Common myeloid progenitor, CD34-positive (primary cell): ENCODE measurements around the gene STIM1.

Experiments
- CTCF ChIA-PET: fragments of 350-600 bp; sonication (Branson Sonifier 250); formaldehyde crosslinking; loops from one replicate; lab custom pipeline; 2021; ENCODE audit warnings: antibody characterized with exemption; lab: Charles Lee
- POLR2A ChIA-PET: fragments of 350-600 bp; sonication (Branson Sonifier 250); formaldehyde crosslinking; loops from one replicate; lab custom pipeline; 2021; ENCODE audit warnings: antibody characterized with exemption; lab: Charles Lee
- DNase-seq, 3 donors: peaks; one replicate each; pipeline versions ENCODE4 v3.0.0 to v3.0.0-alpha.2; 2013
- H3K27ac ChIP-seq, 2 experiments: 1 replicate in 1 of 2; 2 replicates in 1 of 2; pipeline ENCODE4 v1.7.0; 2013; ENCODE audit warnings: inconsistent platforms in 2 of 2, low read length in 2 of 2, mild to moderate bottlenecking in 2 of 2, low read depth in 1 of 2, moderate library complexity in 1 of 2; ENCODE audit not compliant: severe bottlenecking in 2 of 2, insufficient read depth in 1 of 2, poor library complexity in 1 of 2
- H3K27me3 ChIP-seq, 5 experiments: replicated peaks in 2 of 5; 1 replicate in 3 of 5; 2 replicates in 2 of 5; pipeline versions ENCODE4 v1.6.1 to v1.7.0; 2013; ENCODE audit warnings: low read length in 4 of 5, mild to moderate bottlenecking in 2 of 5, moderate library complexity in 2 of 5, inconsistent platforms in 1 of 5; ENCODE audit not compliant: insufficient read depth in 5 of 5, control insufficient read depth in 4 of 5
- H3K36me3 ChIP-seq, 4 experiments: 1 replicate in 2 of 4; 2 replicates in 2 of 4; pipeline versions ENCODE4 v1.6.1 to v1.7.0; 2013; ENCODE audit warnings: low read length in 3 of 4, control low read depth in 1 of 4, mild to moderate bottlenecking in 1 of 4; ENCODE audit not compliant: control insufficient read depth in 4 of 4, insufficient read depth in 4 of 4
- H3K4me1 ChIP-seq, 4 experiments: 1 replicate in 3 of 4; 2 replicates in 1 of 4; pipeline versions ENCODE4 v1.6.1 to v1.7.1; 2013; ENCODE audit warnings: low read length in 3 of 4, mild to moderate bottlenecking in 3 of 4, control low read depth in 1 of 4, inconsistent platforms in 1 of 4, moderate library complexity in 1 of 4; ENCODE audit not compliant: control insufficient read depth in 4 of 4, insufficient read depth in 4 of 4; ENCODE audit errors: control extremely low read depth in 1 of 4
- H3K4me3 ChIP-seq, 7 experiments: 1 replicate in 4 of 7; 2 replicates in 3 of 7; pipeline versions ENCODE4 v1.5.1 to v1.7.0; 2013; ENCODE audit warnings: mild to moderate bottlenecking in 7 of 7, low read length in 6 of 7, moderate library complexity in 6 of 7, inconsistent platforms in 2 of 7, low read depth in 2 of 7, control low read depth in 1 of 7; ENCODE audit not compliant: insufficient read depth in 4 of 7, control insufficient read depth in 1 of 7; ENCODE audit errors: extremely low read depth in 1 of 7
- H3K9me3 ChIP-seq, 5 experiments: 1 replicate in 4 of 5; 2 replicates in 1 of 5; pipeline versions ENCODE4 v1.6.1 to v1.7.1; 2013; ENCODE audit warnings: low read length in 4 of 5, mild to moderate bottlenecking in 2 of 5, inconsistent platforms in 1 of 5, low read depth in 1 of 5, moderate library complexity in 1 of 5; ENCODE audit not compliant: control insufficient read depth in 4 of 5, insufficient read depth in 2 of 5; ENCODE audit errors: control extremely low read depth in 1 of 5
- WGBS: methylation state at CpG from one replicate; pipeline ENCODE4 v1.1.5; 2013; ENCODE audit not compliant: insufficient coverage; 5-methylcytosine and 5-hydroxymethylcytosine counted together

STIM1 gene

DNA sequence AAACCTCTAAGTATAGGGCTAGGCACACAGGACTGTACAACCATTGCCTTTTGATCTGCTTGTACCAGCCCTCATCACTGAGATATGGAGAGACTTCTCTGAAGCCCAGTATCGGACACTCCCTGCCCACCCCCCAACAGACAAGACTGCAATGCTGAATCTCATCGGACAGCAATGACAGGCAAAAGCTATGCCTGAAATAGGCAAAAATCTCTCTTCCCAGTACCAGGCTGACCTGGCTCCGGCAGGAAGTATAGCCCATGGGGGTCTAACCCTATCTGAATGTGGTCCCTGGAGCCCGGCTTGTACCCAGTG is 21.2 kb upstream of the STIM1 start:
- POLR2A ChIA-PET: interaction anchor here (0.8 kb wide), 1 partner anchor 158 kb away, joined by 3 read pairs; no protein-coding TSS in a partner anchor
- CTCF ChIA-PET: interaction anchor here (1.3 to 19.0 kb wide), 3 partner anchors 12 to 239 kb away, joined by 6 to 314 read pairs (median 266); partner anchors contain the start of genes RHOG and STIM1
- H3K36me3 ChIP-seq: peaks cover 4 to 58% (median 10%) of the 10 kb centered on the region in 4 experiments
- peak overlapping the region in 6 of 7 experiments; percentile 26 to 65 (median 49) for H3K4me3 ChIP-seq
- H3K27me3 ChIP-seq: no peaks in the 10 kb centered on the region
- peaks cover 61 to 92% (median 89%) of the 10 kb centered on the region in 4 experiments for H3K4me1 ChIP-seq
- peak overlapping the region; percentile 4 to 77 for H3K27ac ChIP-seq
- no peak for DNase-seq
- WGBS: 24% methylated on average over 3 of the region's 4 CpGs
- no peaks in the 10 kb centered on the region for H3K9me3 ChIP-seq

DNA sequence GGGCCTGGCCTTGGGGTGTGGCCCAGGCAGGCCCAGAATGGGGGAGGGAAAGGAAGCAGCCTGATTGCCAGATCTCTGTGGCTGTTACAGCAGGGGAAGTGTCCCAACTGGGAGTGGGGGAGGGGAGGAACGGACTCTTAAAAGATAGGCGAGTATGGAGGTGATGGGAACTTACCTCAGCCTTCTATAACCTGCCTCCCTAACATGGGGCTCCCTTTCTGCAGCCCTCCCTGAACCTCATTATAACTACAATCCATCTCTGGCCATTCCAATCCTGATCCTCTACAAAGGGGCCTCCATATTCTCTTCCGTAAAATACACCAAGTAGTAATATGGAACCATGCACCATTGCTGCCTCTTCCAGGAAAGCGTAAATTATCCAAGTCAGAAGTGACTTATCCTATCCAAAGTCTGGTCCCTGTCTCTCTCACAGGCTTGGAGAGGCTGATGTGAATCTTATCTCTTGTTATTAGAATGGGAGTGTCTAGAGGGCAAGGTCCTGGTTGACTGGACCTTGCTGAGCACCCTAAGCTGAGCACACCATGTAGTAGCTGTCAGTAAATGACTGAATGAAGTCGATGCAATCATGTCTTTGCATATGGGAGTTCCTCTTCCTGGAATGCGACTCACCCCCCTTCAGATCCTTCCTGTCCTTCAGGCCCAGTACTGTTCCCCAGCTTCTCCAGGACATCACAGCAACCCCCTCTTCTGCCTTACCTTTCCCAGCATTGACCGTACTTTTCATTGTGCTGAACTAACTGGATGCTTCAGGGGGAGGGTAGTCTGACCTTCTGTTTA is 20.6 kb upstream of the STIM1 start:
- Histone ChIP-seq H3K4me1 (peaks cover 60 to 98% (median 94%) of the 10 kb centered on the region in 4 experiments), H3K4me3 (peak overlapping the region in 6 of 7 experiments; percentile 26 to 65 (median 49)), H3K9me3 (no peaks in the 10 kb centered on the region), H3K27me3 (no peaks in the 10 kb centered on the region), H3K36me3 (peaks cover 3 to 54% (median 7%) of the 10 kb centered on the region in 4 experiments), H3K27ac (peak overlapping the region; percentile 58 to 77)
- WGBS: 50% methylated on average over 4 of the region's 7 CpGs
- POLR2A ChIA-PET: interaction anchor here (0.8 kb wide), 1 partner anchor 159 kb away, joined by 3 read pairs; no protein-coding TSS in a partner anchor
- CTCF ChIA-PET: interaction anchor here (1.0 to 19.0 kb wide), 7 partner anchors 13 to 238 kb away, joined by 3 to 314 read pairs (median 7); partner anchors contain the start of genes PGAP2, RHOG and STIM1
- DNase-seq: peak; percentile 56 to 74 (median 68)

DNA sequence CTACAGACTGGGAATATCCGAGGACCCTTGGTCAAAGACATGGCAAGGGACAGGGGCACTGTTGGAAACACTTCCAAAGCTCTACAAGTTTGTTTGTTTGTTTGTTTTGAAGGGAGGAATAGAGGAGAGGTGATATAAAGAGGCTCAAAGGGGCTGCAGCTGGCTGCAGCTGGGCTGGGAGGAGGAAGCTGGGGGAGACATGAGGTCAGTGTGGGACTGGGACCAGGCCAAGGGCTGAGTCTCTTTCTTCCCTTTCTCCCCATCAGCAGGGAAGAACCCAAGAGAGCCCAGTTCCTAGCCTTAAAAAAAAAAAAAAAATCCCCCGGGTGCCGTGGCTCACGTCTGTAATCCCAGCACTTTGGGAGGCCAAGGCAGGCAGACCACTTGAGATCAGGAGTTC is 19.7 kb upstream of the STIM1 start:
- peaks cover 53 to 93% (median 92%) of the 10 kb centered on the region in 4 experiments for H3K4me1 ChIP-seq
- POLR2A ChIA-PET: no interaction called here
- no peak for DNase-seq
- CTCF ChIA-PET: interaction anchor here (1.0 to 19.0 kb wide), 9 partner anchors 14 to 237 kb away, joined by 3 to 314 read pairs (median 7); partner anchors contain the start of genes PGAP2, RHOG and STIM1
- no peaks in the 10 kb centered on the region for H3K27me3 ChIP-seq
- no peaks in the 10 kb centered on the region for H3K9me3 ChIP-seq
- 52% methylated on average over 3 of the region's 4 CpGs for WGBS
- H3K4me3 ChIP-seq: peak overlapping the region in 5 of 7 experiments; percentile 21 to 65 (median 50)
- peak overlapping the region; percentile 58 to 77 for H3K27ac ChIP-seq
- peaks cover 0 to 49% (median 1%) of the 10 kb centered on the region in 4 experiments for H3K36me3 ChIP-seq

DNA sequence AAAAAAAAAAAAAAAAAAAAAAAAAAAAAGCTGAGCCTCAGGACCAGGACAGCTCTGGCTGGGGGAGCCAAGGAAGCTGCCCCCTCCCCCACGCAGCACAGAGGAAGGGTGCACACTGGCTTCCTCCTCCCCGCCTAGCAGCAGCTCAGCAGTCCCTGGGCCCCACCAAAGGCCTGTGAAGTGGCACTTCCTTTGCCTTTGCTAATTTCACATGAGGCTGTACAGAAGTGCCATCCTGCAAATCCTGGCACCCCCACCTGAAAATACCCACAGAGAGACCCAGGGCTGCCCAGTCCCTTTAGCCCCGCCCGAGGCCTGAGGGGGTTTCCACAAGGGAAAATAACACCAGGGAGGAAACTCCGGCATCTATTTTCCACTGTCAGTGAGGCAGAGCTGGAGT is 18.6 kb upstream of the STIM1 start:
- H3K36me3 ChIP-seq: peaks cover 0 to 38% (median 0%) of the 10 kb centered on the region in 4 experiments
- peak in 1 of 3 donors; percentile 36 for DNase-seq
- 30% methylated on average over 2 of the region's 5 CpGs for WGBS
- peaks cover 48 to 85% (median 84%) of the 10 kb centered on the region in 4 experiments for H3K4me1 ChIP-seq
- H3K27me3 ChIP-seq: no peaks in the 10 kb centered on the region
- POLR2A ChIA-PET: interaction anchor here (0.9 kb wide), 1 partner anchor 11 kb away, joined by 4 read pairs; no protein-coding TSS in a partner anchor
- H3K4me3 ChIP-seq: peak overlapping the region in 4 of 7 experiments; percentile 23 to 94 (median 88)
- peak overlapping the region; percentile 46 to 92 for H3K27ac ChIP-seq
- CTCF ChIA-PET: interaction anchor here (1.1 to 19.0 kb wide), 5 partner anchors 13 to 236 kb away, joined by 4 to 314 read pairs (median 10); partner anchors contain the start of genes RHOG and STIM1
- H3K9me3 ChIP-seq: no peaks in the 10 kb centered on the region

DNA sequence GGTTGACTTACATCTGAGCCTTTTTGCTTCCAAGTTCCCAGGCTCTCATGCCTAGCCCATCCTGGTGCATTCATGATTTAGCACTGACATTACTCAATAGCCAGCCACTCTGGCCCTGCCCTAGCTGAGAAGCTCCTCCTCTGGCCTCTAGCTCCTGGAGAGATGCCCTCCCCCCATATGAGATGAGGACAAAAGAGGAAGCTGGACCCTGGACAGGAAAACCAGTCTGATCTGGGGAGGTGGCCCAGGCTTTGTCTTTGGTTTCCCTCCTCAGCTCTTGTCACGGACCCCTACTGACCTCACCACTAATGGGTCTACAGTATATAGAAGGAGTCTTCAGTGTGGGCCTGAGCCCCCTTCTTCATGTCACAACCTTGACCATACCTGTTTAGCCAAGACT is 17.7 kb upstream of the STIM1 start:
- Histone ChIP-seq H3K4me1 (peaks cover 46 to 80% (median 79%) of the 10 kb centered on the region in 4 experiments), H3K4me3 (peak overlapping the region in 6 of 7 experiments; percentile 85 to 94 (median 89)), H3K9me3 (no peaks in the 10 kb centered on the region), H3K27ac (peak overlapping the region; percentile 65 to 92), H3K36me3 (peaks cover 0 to 30% (median 0%) of the 10 kb centered on the region in 4 experiments), H3K27me3 (no peaks in the 10 kb centered on the region)
- CTCF ChIA-PET: interaction anchor here (0.9 to 24.5 kb wide), 8 partner anchors 1 to 246 kb away, joined by 3 to 423 read pairs (median 138); partner anchors contain the start of genes RHOG and STIM1
- peak; percentile 43 to 77 (median 76) for DNase-seq
- WGBS: no CpG with 5 or more reads among the region's 1 CpG
- POLR2A ChIA-PET: interaction anchor here (0.6 to 4.2 kb wide), 3 partner anchors 11 to 17 kb away, joined by 3 to 24 read pairs (median 4); partner anchors contain the start of gene STIM1

DNA sequence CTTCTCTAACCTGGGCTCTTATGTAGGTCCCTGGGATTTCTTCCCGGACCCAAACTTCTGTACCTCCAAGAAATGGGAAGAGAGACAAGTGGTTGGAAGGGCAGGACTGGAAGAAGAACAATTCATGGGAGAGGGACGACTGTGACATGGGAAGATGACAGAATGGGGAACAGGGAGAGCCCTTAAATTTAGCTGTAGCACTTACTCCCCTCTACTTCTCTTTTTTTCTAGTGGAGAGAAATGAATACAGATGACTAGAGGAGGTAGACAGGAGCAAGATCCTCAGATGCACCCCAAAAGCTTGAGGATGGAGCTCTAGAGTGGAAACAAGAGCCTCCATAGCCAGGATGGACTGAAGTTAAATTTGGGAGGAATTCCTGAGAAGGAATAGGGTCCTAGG is 17.0 kb upstream of the STIM1 start:
- H3K4me3 ChIP-seq: peak overlapping the region in 6 of 7 experiments; percentile 85 to 94 (median 89)

More for the DNA sequence above, 17.0 kb upstream of the STIM1 start:
- POLR2A ChIA-PET: interaction anchor here (0.6 to 4.2 kb wide), 3 partner anchors 12 to 253 kb away, joined by 3 to 24 read pairs (median 3); partner anchors contain the start of gene STIM1
- Histone ChIP-seq H3K4me1 (peaks cover 41 to 74% (median 72%) of the 10 kb centered on the region in 4 experiments), H3K27me3 (no peaks in the 10 kb centered on the region), H3K36me3 (peaks cover 0 to 23% (median 0%) of the 10 kb centered on the region in 4 experiments), H3K9me3 (no peaks in the 10 kb centered on the region), H3K27ac (peak overlapping the region; percentile 65 to 92)
- WGBS: no CpG with 5 or more reads among the region's 2 CpGs
- peak in 1 of 3 donors; percentile 47 for DNase-seq
- CTCF ChIA-PET: interaction anchor here (0.9 to 24.5 kb wide), 8 partner anchors 1 to 245 kb away, joined by 3 to 423 read pairs (median 138); partner anchors contain the start of genes RHOG and STIM1
